K562 treated with DMSO at 1 percent for 48 hours (cell line): ENCODE data around the gene BID. TPM values are rescaled to one million over a fixed set of nuclear protein-coding genes. Genes with fewer than 3 reads are reported as not detected.

Experiments used
- total RNA-seq: library from RNA; unstranded; fragments of 300-600 nt; gene quantifications from 2 replicates; pipeline ENCODE4 v1.2.3, GENCODE V29; 2022; ENCODE audit warnings: low replicate concordance; ENCODE audit errors: extremely low read depth

Gene BID
- not detected in 2 replicates for total RNA-seq

DNA sequence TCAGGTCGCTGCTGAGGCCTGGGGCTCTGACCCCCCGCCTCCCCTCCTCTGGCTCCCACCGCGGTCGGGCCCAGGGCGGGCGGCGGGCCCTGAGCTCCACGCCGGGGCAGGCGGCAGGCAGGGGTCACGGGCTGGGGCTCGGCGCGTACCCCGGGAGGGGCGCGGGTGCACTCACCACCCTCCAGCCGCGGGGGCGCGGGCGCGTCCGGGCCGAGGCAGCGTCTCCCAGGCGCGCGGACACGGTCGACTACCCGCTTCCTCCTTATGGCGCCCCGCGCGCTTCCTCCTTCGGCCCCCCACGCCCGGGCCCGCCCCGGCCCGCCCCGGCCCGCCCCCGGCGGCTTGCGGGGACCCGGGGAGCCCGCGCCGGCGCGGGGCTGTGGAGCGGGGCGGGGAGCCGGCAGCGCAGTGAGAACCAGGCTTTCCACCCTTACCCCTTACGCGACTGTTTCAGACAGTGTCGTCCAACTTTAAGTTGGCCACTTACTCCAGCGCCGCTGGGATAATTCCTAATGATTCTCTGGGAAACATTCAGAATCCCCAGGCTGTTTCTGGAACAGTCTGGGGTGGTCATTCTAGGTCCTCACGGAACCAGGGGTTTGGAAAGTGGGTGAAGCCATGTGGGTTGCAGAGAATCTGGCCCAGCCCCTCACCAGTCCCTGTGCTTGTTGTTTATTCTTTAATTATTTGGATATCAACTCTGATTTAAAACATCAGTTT is at the start of gene BID:
Gene BID, minus strand, starts transcription at position 264 of the 720 bp plus-strand sequence. CDS start 24,353 bp downstream, outside the sequence.

Other genes starting within 250 kb of the BID start
- gene SLC25A18, start 211.0 kb downstream of the BID start, total RNA-seq: not detected in 2 replicates
- gene ATP6V1E1, start 145.7 kb downstream of the BID start, total RNA-seq: 420 TPM in 1 of 2 replicates, not detected in the other
- not detected in 2 replicates for gene BCL2L13, start 135.7 kb downstream of the BID start, total RNA-seq